Stimulated activated CD4-positive, alpha-beta T cell treated with anti-CD3 and anti-CD28 coated beads, Interleukin-2, amount 100 ng/mL, for 24 hours (primary cell): ENCODE measurements around the gene PCYT1B.
"Not testable (repeated sequence)": the region's sequence is repeated elsewhere in the genome, so short reads cannot be mapped to it uniquely, and the experiment has no call there.

ENCODE experiments used
- DNase-seq, 2 donors: peaks; one replicate each; pipeline ENCODE4 v3.0.0-alpha.2; 2020

The PCYT1B gene

GRCh38 chrX:24643116-24643515 lies 4.0 kb downstream of the PCYT1B start:
- no peak for DNase-seq

- DNase-seq = no peak
Observed at GRCh38 chrX:24629701-24630100, 17.4 kb downstream of the PCYT1B start.

- no peak for DNase-seq
Observed at GRCh38 chrX:24619647-24620046, 27.5 kb downstream of the PCYT1B start.

- DNase-seq = no peak
Observed at GRCh38 chrX:24610516-24610915, 36.6 kb downstream of the PCYT1B start.

GRCh38 chrX:24607616-24608015 lies 39.5 kb downstream of the PCYT1B start:
- no peak for DNase-seq

- DNase-seq = not testable (repeated sequence)
Observed at GRCh38 chrX:24605941-24606340, 41.2 kb downstream of the PCYT1B start.

- no peak for DNase-seq
Observed at GRCh38 chrX:24603191-24603590, 44.0 kb downstream of the PCYT1B start.

- no peak for DNase-seq
Observed at GRCh38 chrX:24601858-24602257, 45.3 kb downstream of the PCYT1B start.

GRCh38 chrX:24594501-24594900 lies 52.6 kb downstream of the PCYT1B start:
- DNase-seq = no peak

- no peak for DNase-seq
Observed at GRCh38 chrX:24590111-24590510, 57.0 kb downstream of the PCYT1B start.

- no peak for DNase-seq
Observed at GRCh38 chrX:24577091-24577490, 70.1 kb downstream of the PCYT1B start.

GRCh38 chrX:24575496-24575895 lies 71.7 kb downstream of the PCYT1B start:
- DNase-seq = no peak

- no peak for DNase-seq
Observed at GRCh38 chrX:24574743-24575142, 72.4 kb downstream of the PCYT1B start.

- no peak for DNase-seq
Observed at GRCh38 chrX:24567169-24567568, 80.0 kb downstream of the PCYT1B start.

- no peak for DNase-seq
Observed at GRCh38 chrX:24566240-24566639, 80.9 kb downstream of the PCYT1B start.

GRCh38 chrX:24563291-24564010 lies 83.7 kb downstream of the PCYT1B start:
- no peak for DNase-seq

GRCh38 chrX:24561121-24561520 lies 86.0 kb downstream of the PCYT1B start:
- no peak for DNase-seq

- DNase-seq = no peak
Observed at GRCh38 chrX:24553011-24553410, 94.1 kb downstream of the PCYT1B start.

- no peak for DNase-seq
Observed at GRCh38 chrX:24550166-24550565, 97.0 kb downstream of the PCYT1B start.

- DNase-seq = no peak
Observed at GRCh38 chrX:24547961-24548360, 99.2 kb downstream of the PCYT1B start.

GRCh38 chrX:24542756-24543155 lies 104.4 kb downstream of the PCYT1B start:
- no peak for DNase-seq

- DNase-seq = no peak
Observed at GRCh38 chrX:24536551-24536950, 110.6 kb downstream of the PCYT1B start.

GRCh38 chrX:24528605-24529004 lies 118.5 kb downstream of the PCYT1B start:
- no peak for DNase-seq

- DNase-seq = no peak
Observed at GRCh38 chrX:24526616-24527015, 120.5 kb downstream of the PCYT1B start.

GRCh38 chrX:24525455-24525854 lies 121.7 kb downstream of the PCYT1B start:
- DNase-seq = no peak
